GM19372 (cell line): ENCODE measurements around the gene VIPR2.

Experiments used
- ATAC-seq: cut with Tn5 transposase; IDR thresholded peaks from one replicate; pipeline ENCODE4 v1.9.1; 2021; ENCODE audit warnings: mild to moderate bottlenecking, low read depth, moderate library complexity; ENCODE audit not compliant: unreplicated experiment

VIPR2 gene

DNA sequence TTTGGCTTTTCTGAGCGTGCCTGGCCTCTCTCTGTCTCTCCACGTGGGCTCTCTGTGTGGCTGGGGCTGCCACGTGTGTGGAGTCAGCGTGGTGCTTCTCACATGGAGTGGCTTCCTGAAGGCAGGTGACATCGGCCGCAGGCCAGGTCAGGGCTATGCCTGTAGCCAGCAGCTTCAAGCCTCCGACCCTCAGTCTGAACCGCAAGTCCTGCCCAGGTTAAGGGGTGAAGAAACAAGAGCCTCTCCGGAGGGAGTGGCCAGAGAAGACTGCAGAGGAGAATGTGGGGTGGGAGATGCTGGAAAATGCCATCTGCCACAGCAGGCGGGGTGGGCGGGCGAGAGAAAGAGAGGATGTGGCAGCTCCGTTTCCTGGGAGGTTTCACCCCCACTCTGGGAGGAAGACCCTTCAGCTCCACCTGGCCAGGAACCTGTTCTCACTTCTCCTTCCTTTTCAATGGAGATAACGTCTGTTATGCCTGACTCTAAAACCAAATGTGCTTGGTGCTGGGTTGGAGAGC lies 14.3 kb upstream of the VIPR2 start:
- ATAC-seq, result no peak

GRCh38 chr7:159158125-159158887 lies 13.6 kb upstream of the VIPR2 start:
- no peak for ATAC-seq

DNA sequence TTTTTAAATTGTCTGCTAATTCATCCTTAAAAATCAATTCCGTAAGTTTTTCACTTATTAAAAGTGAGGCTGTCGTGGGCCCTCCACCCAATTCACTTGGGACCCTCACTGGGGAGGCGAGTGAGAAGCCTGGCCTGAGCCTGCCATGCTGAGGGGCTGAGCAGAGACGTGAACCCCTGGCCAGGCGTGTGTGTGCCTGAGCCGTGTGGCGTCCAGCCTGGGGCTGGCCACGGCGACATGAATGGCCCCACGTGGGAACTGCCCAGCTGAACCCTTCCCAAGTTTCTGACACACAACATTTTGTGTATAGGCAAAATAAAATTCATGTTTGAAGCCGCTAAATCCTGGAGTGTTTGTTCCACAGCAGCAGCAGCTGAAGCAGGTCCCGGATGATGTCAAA lies 13.0 kb upstream of the VIPR2 start:
- no peak for ATAC-seq

- ATAC-seq, result no peak
Measured at GRCh38 chr7:159156436-159157245, 12.0 kb upstream of the VIPR2 start.

GRCh38 chr7:159155410-159155809 lies 10.7 kb upstream of the VIPR2 start:
- no peak for ATAC-seq

- ATAC-seq, result no peak
Measured at GRCh38 chr7:159154243-159154642, 9.6 kb upstream of the VIPR2 start.

GRCh38 chr7:159153511-159153910 lies 8.8 kb upstream of the VIPR2 start:
- no peak for ATAC-seq

DNA sequence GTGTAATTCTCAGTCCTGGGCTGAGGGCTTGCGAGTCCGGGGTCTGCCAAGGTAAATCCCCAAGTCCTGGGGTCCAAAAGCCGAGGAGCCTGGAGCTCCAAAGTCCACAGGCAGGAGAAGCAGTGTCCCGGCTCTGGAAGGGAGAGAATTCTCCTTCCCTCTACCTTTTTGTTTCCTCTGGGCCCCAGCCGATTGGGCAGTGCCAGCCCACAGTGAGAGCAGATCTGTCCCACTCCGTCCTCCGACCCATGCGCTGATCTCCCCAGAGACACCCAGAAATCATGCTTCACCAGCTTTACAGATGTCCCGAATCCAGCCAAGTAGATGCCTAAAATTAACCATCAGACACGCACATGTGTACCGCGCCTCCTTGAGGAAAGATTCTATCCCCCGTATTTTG lies 8.1 kb upstream of the VIPR2 start:
- no peak for ATAC-seq

- no peak for ATAC-seq
Measured at GRCh38 chr7:159151231-159151630, 6.6 kb upstream of the VIPR2 start.

- ATAC-seq, result no peak
Measured at GRCh38 chr7:159149488-159149887, 4.8 kb upstream of the VIPR2 start.

GRCh38 chr7:159148430-159149395 lies 4.0 kb upstream of the VIPR2 start:
- no peak for ATAC-seq

DNA sequence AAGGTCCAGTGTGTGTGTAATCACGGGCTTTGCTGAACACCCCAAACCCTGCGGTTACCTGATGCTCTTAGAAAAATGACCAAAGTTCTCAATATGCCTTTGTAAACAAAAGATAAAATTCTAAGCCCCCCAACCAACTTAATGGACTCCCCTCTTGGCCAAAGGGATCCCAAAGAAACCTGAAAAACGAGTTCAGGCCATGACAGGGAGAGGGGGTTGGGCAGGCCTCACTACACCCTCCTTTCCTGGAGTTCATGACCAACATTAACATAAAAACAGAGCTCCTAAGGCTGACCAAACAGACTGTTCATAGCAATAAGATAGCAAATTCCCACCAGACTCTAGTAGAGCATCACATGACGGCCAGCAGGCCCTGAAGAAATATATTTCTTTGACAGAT lies 3.0 kb upstream of the VIPR2 start:
- ATAC-seq, result no peak

DNA sequence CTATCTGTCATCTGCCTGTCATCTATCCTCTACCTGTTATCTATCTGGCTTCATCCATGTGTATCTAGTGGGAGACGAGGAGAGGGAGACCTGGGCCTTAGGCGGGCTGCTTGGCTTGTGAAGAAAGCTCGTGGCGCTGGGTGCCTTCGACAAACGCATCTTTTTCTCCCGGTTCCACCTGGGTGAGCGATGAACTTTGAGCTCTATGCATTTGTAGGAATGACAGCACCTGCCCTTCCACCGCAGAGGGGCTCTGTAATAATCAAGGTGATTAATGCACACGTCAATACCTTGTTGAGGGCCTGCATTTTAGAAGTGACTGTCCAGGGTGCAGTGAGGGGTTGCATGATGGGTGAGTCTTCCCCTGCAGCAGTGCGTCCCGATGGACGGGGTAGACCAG lies 2.6 kb upstream of the VIPR2 start:
- ATAC-seq, result no peak

- ATAC-seq, result no peak
Measured at GRCh38 chr7:159146084-159146858, 1.6 kb upstream of the VIPR2 start.

DNA sequence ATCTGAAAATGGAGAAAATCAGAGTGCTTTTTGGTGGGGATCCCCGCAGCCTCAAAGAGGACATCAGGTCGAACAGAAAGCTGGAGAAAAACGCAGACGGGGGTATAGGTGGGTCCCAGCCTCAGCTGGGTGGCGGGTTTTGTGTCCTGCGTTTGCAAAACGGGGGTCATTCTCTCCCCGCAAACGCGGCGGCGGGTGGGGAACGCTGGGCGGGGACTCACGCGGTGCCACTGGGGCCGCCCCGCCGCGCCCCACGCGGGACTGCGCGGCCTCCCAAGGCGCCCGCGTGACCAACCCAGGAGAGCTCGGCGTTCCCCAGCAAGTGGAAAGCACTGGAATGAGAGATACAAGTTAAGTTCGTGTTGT lies 806 bp upstream of the VIPR2 start:
- ATAC-seq, result no peak

- no peak for ATAC-seq
Measured at GRCh38 chr7:159143780-159144757, 598 bp downstream of the VIPR2 start.

DNA sequence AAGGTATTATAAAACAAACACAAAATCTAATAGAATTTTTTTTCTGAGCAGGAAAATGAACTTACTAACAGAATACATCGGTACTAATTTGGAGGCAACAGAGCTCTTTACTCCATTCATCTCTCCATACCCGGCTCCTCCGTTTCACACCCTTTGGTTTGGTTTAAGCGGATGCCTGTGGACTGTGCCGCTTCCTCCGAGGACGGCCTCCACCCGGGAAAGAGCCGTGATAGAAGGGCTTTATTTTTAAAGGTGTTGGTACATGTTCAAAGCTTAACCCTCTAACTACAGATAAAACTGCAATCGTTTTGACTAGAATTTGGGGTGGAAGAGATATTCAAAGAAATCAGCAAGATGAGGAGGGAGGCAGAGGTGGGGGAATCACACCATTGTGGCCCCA lies 1.9 kb downstream of the VIPR2 start:
- ATAC-seq, result no peak

- ATAC-seq, result no peak
Measured at GRCh38 chr7:159142199-159142598, 2.5 kb downstream of the VIPR2 start.

DNA sequence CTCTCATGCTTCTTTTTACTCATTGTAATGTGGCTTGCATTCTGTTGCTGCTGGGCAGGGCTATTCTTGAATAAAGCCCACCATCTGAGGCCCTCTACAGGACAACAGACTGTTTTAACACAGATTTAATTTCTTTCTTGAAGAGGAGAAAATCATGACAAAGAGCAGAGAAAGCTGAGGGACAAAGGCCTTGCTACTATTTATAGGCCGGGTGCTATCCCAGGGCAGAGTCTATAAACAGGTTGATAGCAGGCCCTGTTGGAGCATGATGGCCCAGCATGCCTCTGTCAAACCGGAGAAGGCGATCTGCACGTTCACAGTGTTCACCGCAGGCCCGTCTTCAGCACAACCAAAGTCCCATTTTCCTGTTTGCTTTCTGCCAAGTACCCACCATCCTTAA lies 3.0 kb downstream of the VIPR2 start:
- no peak for ATAC-seq
